ENCODE data around the gene CLSTN3.

- TF ChIP-seq, protein P1, sequence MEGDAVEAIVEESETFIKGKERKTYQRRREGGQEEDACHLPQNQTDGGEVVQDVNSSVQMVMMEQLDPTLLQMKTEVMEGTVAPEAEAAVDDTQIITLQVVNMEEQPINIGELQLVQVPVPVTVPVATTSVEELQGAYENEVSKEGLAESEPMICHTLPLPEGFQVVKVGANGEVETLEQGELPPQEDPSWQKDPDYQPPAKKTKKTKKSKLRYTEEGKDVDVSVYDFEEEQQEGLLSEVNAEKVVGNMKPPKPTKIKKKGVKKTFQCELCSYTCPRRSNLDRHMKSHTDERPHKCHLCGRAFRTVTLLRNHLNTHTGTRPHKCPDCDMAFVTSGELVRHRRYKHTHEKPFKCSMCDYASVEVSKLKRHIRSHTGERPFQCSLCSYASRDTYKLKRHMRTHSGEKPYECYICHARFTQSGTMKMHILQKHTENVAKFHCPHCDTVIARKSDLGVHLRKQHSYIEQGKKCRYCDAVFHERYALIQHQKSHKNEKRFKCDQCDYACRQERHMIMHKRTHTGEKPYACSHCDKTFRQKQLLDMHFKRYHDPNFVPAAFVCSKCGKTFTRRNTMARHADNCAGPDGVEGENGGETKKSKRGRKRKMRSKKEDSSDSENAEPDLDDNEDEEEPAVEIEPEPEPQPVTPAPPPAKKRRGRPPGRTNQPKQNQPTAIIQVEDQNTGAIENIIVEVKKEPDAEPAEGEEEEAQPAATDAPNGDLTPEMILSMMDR (conservative IDR thresholded peaks at IDR 0.05 in 1 of 2, IDR thresholded peaks at IDR 0.05 in 1 of 2; ENCODE audit: low read depth in 1 of 2, low read length in 2 of 2) = no peak
- TF ChIP-seq EZH2 (IDR thresholded peaks at IDR 0.05; ENCODE audit: low read length, missing control alignments) = no peak
These were observed 26.2 kb upstream of the CLSTN3 start for GRCh38 chr12:7103837-7104584.
